ENCODE data around the gene SPP1. TPM values are rescaled to one million over a fixed set of nuclear protein-coding genes. Genes with fewer than 3 reads are reported as not detected.

The SPP1 gene
- 136 to 194 TPM (median 162 TPM) in 5 replicates for total RNA-seq (2022; extraction: Qiagen RNA extraction)

DNA sequence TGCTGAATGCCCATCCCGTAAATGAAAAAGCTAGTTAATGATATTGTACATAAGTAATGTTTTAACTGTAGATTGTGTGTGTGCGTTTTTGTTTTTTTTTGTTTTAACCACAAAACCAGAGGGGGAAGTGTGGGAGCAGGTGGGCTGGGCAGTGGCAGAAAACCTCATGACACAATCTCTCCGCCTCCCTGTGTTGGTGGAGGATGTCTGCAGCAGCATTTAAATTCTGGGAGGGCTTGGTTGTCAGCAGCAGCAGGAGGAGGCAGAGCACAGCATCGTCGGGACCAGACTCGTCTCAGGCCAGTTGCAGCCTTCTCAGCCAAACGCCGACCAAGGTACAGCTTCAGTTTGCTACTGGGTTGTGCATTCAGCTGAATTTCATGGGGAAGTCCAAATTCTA, at the start of gene SPP1:
Gene SPP1 (plus strand): TSS at position 249 of the 400 bp plus-strand sequence. CDS start 1,182 bp downstream, outside the sequence.

DNA sequence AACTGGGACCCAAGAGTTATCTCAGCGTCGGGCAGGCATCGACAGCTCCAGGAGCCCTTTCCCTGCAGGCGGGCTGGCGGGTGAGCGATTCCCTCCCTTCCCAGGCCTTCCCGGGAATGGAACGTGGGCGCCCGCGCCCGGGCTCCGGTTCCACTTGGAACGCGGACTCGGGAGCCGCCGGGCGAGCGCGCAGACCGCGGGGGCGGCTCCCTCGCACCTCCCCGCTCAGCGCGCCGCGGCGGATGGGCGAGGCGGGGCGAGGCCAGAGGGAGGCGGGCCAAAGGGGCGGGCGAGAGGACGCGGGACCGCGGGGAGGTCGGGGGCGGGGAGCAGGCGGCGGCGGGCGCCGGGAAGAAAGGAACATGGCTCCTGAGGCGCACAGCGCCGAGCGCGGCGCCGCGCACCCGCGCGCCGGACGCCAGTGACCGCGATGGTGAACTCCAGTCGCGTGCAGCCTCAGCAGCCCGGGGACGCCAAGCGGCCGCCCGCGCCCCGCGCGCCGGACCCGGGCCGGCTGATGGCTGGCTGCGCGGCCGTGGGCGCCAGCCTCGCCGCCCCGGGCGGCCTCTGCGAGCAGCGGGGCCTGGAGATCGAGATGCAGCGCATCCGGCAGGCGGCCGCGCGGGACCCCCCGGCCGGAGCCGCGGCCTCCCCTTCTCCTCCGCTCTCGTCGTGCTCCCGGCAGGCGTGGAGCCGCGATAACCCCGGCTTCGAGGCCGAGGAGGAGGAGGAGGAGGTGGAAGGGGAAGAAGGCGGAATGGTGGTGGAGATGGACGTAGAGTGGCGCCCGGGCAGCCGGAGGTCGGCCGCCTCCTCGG, 32.0 kb downstream of the SPP1 start, which contains the start of gene PKD2:
Gene PKD2 (plus strand): TSS at position 332 of the 818 bp plus-strand sequence. CDS start 99 bp downstream, at position 431.

Other genes starting within 250 kb of the SPP1 start
- gene IBSP, start 176.2 kb upstream of the SPP1 start, total RNA-seq (2022; extraction: Qiagen RNA extraction): not detected in 5 replicates
- gene MEPE, start 142.7 kb upstream of the SPP1 start, total RNA-seq (2022; extraction: Qiagen RNA extraction): not detected in 5 replicates
- gene PKD2, start 31.9 kb downstream of the SPP1 start, total RNA-seq (2022; extraction: Qiagen RNA extraction): 12.8 to 29.0 TPM (median 18.5 TPM) in 5 replicates
- 16.5 to 22.0 TPM (median 17.0 TPM) in 5 replicates for gene ABCG2, start 182.9 kb downstream of the SPP1 start, total RNA-seq (2022; extraction: Qiagen RNA extraction)